GM20000 (cell line): Measurements from ENCODE around the gene VPS37D.
"Not testable (repeated sequence)": the region's sequence is repeated elsewhere in the genome, so short reads cannot be mapped to it uniquely, and the experiment has no call there.

Source experiments
- DNase-seq: peaks from one replicate; pipeline ENCODE4 v3.0.0; 2012; ENCODE audit warnings: low spot score
- TF ChIP-seq, protein P1 (sequence below): IDR thresholded peaks from 2 replicates; pipeline ENCODE4 v1.5.1; 2012; ENCODE audit warnings: mild to moderate bottlenecking, control low read depth; ENCODE audit errors: extremely low read depth, missing control alignments

The VPS37D gene

DNA sequence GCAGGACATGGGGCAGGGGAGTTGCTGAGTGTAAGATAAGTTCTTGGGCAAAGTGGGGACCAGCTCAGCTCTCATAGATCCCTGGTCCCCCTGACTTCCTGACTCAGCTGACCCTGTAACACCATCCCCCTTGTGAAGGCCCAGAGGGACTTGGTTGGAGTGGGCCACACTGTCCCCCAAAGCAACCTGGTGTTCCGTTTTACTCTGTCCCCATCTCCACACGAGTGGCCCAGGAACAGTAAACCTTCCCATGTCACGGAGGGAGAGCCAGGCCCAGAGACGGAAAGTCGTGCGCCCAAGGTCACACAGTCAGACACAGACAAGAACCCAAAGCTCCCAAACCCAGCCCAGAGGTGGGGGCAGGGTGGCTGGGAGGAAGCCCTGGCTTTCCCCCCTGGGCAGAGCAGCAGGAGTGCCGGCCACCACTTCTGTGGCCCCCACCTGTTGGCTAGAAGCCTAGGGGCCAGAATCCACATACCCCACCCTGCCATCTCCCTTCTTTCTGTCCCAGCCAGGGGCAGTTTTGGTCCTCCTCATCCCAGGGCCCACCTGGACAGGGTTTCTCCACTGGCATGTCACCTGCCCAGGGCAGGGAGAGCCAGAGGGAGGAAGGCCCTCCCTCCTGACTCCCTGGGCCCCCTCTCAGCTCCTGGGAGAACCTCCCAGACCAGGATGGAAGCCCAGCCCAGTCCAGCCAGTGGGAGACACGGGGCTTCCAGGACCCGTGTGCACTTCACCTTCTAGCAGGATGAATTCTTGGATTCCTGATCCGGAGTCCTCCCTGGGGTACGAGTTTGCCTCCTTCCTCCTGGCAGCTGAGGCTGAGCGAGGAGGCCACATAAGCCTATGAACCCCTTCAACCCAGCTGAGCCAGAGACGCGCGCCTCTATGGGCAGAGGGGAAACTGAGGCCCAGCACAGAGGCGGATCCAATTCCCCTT is 20.6 kb upstream of the VPS37D start:
- TF ChIP-seq, protein P1, sequence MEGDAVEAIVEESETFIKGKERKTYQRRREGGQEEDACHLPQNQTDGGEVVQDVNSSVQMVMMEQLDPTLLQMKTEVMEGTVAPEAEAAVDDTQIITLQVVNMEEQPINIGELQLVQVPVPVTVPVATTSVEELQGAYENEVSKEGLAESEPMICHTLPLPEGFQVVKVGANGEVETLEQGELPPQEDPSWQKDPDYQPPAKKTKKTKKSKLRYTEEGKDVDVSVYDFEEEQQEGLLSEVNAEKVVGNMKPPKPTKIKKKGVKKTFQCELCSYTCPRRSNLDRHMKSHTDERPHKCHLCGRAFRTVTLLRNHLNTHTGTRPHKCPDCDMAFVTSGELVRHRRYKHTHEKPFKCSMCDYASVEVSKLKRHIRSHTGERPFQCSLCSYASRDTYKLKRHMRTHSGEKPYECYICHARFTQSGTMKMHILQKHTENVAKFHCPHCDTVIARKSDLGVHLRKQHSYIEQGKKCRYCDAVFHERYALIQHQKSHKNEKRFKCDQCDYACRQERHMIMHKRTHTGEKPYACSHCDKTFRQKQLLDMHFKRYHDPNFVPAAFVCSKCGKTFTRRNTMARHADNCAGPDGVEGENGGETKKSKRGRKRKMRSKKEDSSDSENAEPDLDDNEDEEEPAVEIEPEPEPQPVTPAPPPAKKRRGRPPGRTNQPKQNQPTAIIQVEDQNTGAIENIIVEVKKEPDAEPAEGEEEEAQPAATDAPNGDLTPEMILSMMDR = no peak
- DNase-seq = no peak

DNA sequence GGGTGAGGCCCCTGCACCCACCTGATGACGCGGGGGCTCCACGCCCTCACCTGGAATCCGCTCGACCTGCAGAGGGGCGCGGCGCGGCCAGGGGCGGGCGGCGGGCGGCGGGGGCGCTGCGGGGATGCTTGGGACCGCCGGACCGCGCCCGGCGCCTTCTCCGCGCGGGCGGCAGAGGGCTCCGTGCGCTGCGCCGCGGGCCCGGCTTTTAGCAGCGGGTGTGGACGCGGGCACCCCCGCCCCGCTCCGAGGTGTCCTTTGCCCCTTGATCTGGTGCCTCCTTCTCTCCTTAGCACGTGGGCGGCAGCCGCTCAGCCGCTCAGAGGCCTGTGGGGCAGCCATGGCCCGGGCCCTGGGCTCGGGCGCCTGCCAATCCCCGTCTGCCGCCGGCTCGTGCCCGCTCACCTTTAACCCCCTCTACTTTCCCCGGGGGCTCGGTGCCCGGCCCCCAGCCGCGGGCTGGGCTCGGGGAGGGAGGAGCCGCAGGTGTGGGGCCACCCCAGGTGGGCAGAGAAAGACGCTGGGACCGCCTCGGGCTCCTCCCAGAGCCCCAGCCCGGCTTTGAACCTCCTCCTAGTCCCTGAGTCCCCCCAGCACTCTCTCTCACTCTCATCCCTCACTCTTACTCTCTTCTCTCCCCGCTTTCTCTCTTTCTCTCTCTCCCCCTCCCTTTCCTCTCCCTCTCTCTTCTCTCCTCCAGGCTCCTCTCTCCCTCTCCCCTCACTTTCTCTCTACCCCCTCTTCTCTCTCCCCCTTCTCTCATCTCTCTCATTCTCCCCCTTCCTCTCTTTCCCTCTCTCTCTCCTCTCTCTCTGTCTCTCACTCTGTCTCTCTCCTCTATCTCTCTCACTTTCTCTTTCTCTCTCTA is 19.7 kb upstream of the VPS37D start:
- TF ChIP-seq, protein P1 = no peak
- DNase-seq = peak; percentile 63

DNA sequence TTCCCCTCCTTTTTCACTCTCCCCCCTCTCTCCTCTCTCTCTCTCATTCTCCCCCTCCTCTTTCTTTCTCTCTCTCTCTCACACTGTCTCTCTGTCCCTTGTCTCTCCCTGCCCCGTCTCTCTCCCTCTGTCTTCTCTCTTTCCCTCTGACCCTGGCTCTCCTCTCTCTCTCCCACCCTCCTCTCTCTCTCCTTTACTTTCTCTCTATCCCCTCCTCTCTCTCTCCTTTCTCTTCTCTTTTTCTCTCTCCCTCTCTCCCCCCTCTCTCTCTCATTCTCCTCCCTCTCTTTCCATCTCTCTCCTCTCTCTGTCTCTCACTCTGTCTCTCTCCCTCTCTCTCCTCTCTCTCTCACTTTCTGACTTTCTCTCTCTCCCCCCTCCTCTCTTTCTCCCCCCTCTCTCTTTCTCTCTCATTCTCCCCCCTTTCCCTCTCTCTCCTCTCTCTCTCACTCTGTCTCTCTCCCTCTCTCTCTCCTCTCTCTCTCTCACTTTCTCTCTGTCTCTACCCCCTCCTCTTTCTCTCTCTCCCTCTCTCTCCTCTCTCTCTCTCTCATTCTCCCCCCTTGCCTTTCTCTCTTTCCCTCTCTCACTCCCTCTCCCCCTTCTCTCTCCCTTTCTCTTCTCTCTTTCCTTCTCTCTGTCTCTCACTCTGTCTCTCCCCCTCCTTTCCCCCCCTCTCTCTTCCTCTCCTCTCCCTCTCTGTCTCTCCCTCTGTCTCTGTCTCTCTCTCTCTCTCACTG is 18.9 kb upstream of the VPS37D start:
- TF ChIP-seq, protein P1 = no peak
- DNase-seq = no peak

DNA sequence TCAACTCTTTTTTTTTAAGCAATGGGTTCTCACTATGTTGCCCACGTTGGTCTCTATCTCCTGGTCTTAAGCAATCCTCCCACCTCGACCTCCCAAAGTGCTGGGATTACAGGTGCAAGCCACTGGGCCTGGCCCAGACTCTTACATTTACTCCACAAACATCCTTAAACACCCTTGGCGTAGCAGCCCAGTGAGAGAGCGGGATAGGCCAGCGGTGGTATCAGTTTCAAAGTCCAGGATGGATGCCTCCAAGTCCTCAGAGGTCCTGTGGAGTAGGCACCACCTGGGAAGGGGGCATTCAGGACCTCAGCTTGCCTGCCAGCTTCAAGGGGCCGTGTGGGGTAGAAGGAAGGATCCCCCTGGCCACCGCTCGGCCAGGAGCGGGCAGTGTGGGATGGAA is 18.1 kb upstream of the VPS37D start:
- DNase-seq = no peak
- TF ChIP-seq, protein P1 = no peak

DNA sequence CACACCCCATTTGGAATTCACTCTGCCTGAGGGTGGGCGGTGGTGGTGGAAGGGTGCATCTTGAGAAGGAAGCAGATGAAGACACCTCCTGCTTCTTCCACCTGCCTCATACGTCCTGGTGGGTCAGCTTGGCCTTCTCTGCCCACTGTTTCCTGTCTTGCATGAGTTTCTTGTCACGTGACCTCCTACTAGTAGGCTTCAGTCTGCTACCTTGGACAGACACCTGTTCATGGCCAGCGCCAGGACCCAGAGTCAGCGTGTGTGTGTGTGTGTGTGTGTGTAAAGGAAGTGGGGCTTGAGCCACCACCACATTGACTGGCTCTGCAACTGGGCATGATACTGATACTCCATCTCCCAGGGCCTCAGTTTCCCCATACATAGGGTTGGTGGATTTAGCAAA is 17.1 kb upstream of the VPS37D start:
- TF ChIP-seq, protein P1 = no peak
- no peak for DNase-seq

DNA sequence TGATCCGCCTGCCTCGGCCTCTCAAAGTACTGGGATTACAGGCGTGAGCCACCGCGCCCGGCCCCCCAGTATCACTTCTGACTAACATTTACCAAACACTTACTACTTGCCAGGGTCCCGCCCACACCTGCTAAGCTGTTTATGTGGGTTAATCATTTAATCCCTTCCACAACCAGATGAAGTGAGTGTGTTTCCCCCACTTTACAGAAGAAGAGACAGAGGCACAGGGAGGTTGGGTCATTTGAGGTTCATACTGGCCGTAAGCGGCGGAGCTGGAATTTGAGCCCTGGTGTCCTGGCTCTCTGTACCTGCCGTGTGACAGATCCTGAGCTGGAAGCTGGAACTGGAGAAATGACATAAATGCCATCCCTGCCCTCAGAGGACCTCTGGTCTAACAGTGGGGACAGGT is 15.1 kb upstream of the VPS37D start:
- DNase-seq = no peak
- TF ChIP-seq, protein P1 = no peak

DNA sequence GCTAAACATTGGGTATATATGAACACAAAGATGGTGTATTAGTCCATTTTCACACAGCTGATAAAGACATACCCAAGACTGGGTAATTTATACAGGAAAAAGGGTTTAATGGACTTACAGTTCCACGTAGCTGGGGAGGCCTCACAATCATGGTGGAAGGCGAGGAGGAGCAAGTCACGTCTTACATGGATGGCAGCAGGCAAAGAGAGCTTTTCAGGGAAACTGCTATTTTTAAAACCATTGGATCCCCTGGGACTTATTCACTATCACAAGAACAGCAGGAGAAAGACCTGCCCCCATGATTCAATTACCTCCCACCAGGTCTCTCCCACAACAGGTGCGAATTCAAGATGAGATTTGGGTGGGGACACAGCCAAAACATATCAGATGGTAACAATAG is 12.3 kb upstream of the VPS37D start:
- not testable (repeated sequence) for DNase-seq
